Measurements from ENCODE around the gene RHOB.

Gene RHOB

DNA sequence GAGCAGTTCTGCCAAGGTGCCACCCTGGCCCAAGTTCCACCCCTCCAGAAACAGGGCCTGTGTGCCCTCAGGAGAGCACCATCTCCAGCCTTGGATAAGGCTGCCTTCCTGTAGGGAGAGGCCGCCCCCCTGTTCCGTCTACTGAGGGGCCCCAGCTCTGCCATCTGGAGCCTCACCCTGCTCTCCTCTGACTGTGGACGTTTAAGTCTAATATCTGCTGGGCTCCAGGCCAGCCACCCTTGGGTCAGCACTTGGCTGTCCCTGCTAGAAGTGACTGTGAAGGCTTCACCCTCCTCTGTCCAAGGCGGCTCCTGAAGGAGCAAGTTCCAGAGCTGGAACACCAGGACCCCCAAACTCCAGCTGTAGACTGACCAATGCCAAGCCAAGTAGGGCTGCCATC is 26.3 kb downstream of the RHOB start:
- no peak for TF ChIP-seq POLR2AphosphoS5 (IDR thresholded peaks at IDR 0.05; ENCODE audit: low read depth, low read length)
- no peak for TF ChIP-seq FOXP2 (optimal IDR thresholded peaks at IDR 0.05; ENCODE audit: borderline replicate concordance, extremely low read depth, extremely low read length, insufficient read depth)
- no peak for TF ChIP-seq TAF1 (IDR thresholded peaks at IDR 0.05; ENCODE audit: borderline replicate concordance, insufficient read depth, low read length)
- TF ChIP-seq REST (IDR thresholded peaks at IDR 0.05; ENCODE audit: insufficient read depth in 1 of 2, low read depth in 2 of 2, low read length in 2 of 2), result no peak
- no peak for TF ChIP-seq SIN3A (IDR thresholded peaks at IDR 0.05; ENCODE audit: borderline replicate concordance, insufficient read depth, low read length)

DNA sequence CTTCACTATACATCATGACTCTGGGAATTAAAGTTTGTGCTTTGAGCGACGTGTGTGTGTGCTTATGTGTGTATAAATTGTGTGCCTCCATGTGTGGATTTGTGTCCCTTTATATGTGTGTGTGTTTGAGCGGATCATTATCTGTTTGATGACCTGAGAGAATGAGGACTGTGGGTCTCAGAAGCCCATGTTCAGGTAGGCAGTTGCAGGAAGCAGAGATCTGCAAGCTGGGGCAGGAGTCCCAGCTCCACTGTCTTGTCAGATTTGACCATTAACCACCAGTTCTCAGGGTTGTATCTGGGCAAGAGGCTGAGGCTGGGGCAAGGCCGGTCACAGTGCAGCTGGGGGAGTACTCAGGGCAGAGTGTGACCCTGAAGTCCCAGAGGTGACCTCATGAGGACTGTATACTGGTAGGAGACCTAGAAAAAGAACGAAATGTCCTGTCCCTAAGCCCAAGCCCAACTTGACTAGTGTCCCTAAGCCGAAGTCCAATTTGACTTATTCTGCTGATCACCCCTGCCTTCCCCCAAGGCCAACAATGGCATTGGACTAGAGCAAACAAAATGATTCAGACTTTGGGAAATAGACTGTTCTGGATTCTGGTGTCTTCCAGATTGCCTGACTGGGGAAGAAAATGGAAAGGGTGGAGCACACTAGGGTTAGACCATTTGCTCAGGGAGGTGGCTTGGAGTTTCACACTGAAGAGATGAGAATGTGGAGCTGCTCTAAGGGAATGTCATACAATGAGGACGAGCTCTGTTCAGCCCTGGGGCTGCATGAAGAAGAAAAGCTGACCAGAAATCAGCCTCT is 28.1 kb downstream of the RHOB start:
- TF ChIP-seq REST (IDR thresholded peaks at IDR 0.05; ENCODE audit: insufficient read depth in 1 of 2, low read depth in 2 of 2, low read length in 2 of 2) (no peak), SIN3A (IDR thresholded peaks at IDR 0.05; ENCODE audit: borderline replicate concordance, insufficient read depth, low read length) (no peak), TAF1 (IDR thresholded peaks at IDR 0.05; ENCODE audit: borderline replicate concordance, insufficient read depth, low read length) (no peak), FOXP2 (optimal IDR thresholded peaks at IDR 0.05; ENCODE audit: borderline replicate concordance, extremely low read depth, extremely low read length, insufficient read depth) (no peak), POLR2AphosphoS5 (IDR thresholded peaks at IDR 0.05; ENCODE audit: low read depth, low read length) (no peak)

- no peak for TF ChIP-seq POLR2AphosphoS5 (IDR thresholded peaks at IDR 0.05; ENCODE audit: low read depth, low read length)
- TF ChIP-seq REST (IDR thresholded peaks at IDR 0.05; ENCODE audit: insufficient read depth in 1 of 2, low read depth in 2 of 2, low read length in 2 of 2), result no peak
- no peak for TF ChIP-seq SIN3A (IDR thresholded peaks at IDR 0.05; ENCODE audit: borderline replicate concordance, insufficient read depth, low read length)
- no peak for TF ChIP-seq TAF1 (IDR thresholded peaks at IDR 0.05; ENCODE audit: borderline replicate concordance, insufficient read depth, low read length)
- no peak for TF ChIP-seq FOXP2 (optimal IDR thresholded peaks at IDR 0.05; ENCODE audit: borderline replicate concordance, extremely low read depth, extremely low read length, insufficient read depth)
These were observed 28.7 kb downstream of the RHOB start for GRCh38 chr2:20475567-20475952.

- TF ChIP-seq TAF1 (IDR thresholded peaks at IDR 0.05; ENCODE audit: borderline replicate concordance, insufficient read depth, low read length) (no peak), POLR2AphosphoS5 (IDR thresholded peaks at IDR 0.05; ENCODE audit: low read depth, low read length) (no peak), SIN3A (IDR thresholded peaks at IDR 0.05; ENCODE audit: borderline replicate concordance, insufficient read depth, low read length) (no peak), FOXP2 (optimal IDR thresholded peaks at IDR 0.05; ENCODE audit: borderline replicate concordance, extremely low read depth, extremely low read length, insufficient read depth) (no peak), REST (IDR thresholded peaks at IDR 0.05; ENCODE audit: insufficient read depth in 1 of 2, low read depth in 2 of 2, low read length in 2 of 2) (no peak)
These were observed 29.6 kb downstream of the RHOB start for GRCh38 chr2:20476481-20476880.

Measured in PFSK-1 (cell line).